SK-N-SH (cell line): Measurements from ENCODE around the gene WFIKKN1.

Experiments used
- EZH2phosphoT487 ChIP-seq: fragments of 200-600 bp; sonication (generic); IDR thresholded peaks from 2 replicates; pipeline ENCODE4 v1.6.1; 2017; ENCODE audit warnings: low read depth, mixed run types, mild to moderate bottlenecking, antibody characterized with exemption, moderate library complexity, borderline replicate concordance
- FOXJ3 ChIP-seq: sonication (generic); formaldehyde crosslinking; IDR thresholded peaks from 2 replicates; pipeline ENCODE4 v1.5.1; 2020; ENCODE audit warnings: mild to moderate bottlenecking, missing genetic modification reagents
- GABPA ChIP-seq: IDR thresholded peaks from 2 replicates; pipeline ENCODE4 v1.4.0; 2012; ENCODE audit warnings: low read depth, mild to moderate bottlenecking
- RFX5 ChIP-seq: IDR thresholded peaks from 2 replicates; pipeline ENCODE4 v1.6.1; 2012; ENCODE audit warnings: mild to moderate bottlenecking, improper control_type of control experiment, low read length
- TCF12 ChIP-seq: IDR thresholded peaks from 2 replicates; pipeline ENCODE4 v1.4.0; 2012
- YY1 ChIP-seq: IDR thresholded peaks from 2 replicates; pipeline ENCODE4 v1.4.0; 2012; ENCODE audit warnings: low read depth, mild to moderate bottlenecking
- TF ChIP-seq, protein P1 (sequence below): fragments of 200-600 bp; sonication (generic); IDR thresholded peaks from 2 replicates; pipeline ENCODE4 v1.6.1; 2017; ENCODE audit warnings: antibody characterized with exemption, mild to moderate bottlenecking, moderate library complexity
- TF ChIP-seq, protein P2 (sequence below): IDR thresholded peaks from 2 replicates; pipeline ENCODE4 v1.4.0; 2012; ENCODE audit warnings: low read depth

DNA sequence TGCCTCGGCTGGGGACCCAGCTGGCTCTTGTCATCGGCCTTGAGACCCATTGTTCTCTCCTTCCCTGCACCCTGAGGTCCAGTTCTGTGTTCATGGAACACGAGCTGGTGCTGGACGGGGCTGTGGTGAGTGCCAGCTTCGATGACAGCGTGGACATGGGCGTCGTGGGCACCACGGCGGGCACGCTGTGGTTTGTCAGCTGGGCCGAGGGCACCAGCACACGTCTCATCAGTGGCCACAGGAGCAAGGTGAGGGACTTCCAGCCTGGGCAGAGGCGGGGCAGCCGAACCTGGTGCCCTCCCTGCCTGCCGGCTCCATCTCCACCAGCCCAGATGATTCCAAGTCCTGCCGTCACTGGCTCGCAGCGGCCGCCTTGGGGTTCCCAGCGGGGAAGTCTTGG is 31.8 kb downstream of the WFIKKN1 start:
- no peak for TF ChIP-seq FOXJ3 (CRISPR knock-in tag)
- TF ChIP-seq, protein P1, sequence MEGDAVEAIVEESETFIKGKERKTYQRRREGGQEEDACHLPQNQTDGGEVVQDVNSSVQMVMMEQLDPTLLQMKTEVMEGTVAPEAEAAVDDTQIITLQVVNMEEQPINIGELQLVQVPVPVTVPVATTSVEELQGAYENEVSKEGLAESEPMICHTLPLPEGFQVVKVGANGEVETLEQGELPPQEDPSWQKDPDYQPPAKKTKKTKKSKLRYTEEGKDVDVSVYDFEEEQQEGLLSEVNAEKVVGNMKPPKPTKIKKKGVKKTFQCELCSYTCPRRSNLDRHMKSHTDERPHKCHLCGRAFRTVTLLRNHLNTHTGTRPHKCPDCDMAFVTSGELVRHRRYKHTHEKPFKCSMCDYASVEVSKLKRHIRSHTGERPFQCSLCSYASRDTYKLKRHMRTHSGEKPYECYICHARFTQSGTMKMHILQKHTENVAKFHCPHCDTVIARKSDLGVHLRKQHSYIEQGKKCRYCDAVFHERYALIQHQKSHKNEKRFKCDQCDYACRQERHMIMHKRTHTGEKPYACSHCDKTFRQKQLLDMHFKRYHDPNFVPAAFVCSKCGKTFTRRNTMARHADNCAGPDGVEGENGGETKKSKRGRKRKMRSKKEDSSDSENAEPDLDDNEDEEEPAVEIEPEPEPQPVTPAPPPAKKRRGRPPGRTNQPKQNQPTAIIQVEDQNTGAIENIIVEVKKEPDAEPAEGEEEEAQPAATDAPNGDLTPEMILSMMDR = no peak
- no peak for TF ChIP-seq YY1
- no peak for TF ChIP-seq GABPA
- no peak for TF ChIP-seq EZH2phosphoT487
- TF ChIP-seq RFX5 = no peak
- TF ChIP-seq, protein P2, sequence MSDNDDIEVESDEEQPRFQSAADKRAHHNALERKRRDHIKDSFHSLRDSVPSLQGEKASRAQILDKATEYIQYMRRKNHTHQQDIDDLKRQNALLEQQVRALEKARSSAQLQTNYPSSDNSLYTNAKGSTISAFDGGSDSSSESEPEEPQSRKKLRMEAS = no peak
- TF ChIP-seq TCF12 = no peak
